HG03439 (cell line): ENCODE results near the gene XPO4.

Experiments
- ATAC-seq: cut with Tn5 transposase; IDR thresholded peaks from one replicate; pipeline ENCODE4 v1.9.1; 2021; ENCODE audit warnings: mild to moderate bottlenecking, moderate library complexity; ENCODE audit not compliant: unreplicated experiment

XPO4 gene

GRCh38 chr13:20729633-20730585, 172.6 kb downstream of the XPO4 start:
- ATAC-seq = no peak

GRCh38 chr13:20728579-20729311, 173.8 kb downstream of the XPO4 start:
- ATAC-seq = no peak

DNA sequence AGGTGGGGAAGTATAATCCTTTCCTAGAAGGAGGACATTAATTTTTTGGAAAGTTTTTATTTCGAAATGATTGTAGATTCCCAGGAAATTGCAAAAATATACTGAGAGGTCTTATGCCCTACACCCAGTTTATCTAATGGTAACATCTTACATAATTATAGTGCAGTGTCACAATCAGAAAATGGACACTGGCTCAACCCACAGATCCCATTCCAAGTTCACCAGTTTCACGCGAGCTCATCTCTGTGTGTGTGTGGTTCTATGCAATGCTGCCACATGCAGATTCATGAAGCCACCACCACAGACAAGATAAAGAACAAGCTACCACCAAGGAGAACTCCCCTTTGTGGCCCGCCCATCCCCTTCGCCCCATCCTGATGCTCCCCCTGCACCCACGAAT, 174.7 kb downstream of the XPO4 start:
- no peak for ATAC-seq
